Lung microvascular endothelial cell (primary cell): ENCODE data around the gene CBFA2T3. TPM values are rescaled to one million over a fixed set of nuclear protein-coding genes. Genes with fewer than 3 reads are reported as not detected.

Experiments used
- DNase-seq, 2 donors: peaks; one replicate each; pipeline versions ENCODE4 v3.0.0 to v3.0.0-alpha.2; 2010; ENCODE audit warnings: low read depth in 2 of 2
- total RNA-seq: library from RNA; depleted of rRNA; stranded (reverse); fragments of >200 nt; gene quantifications from 2 replicates; pipeline ENCODE4 v1.2.1, GENCODE V29; 2014

CBFA2T3 gene
- total RNA-seq, 1 donor from 2014 or later = not detected

- DNase-seq = no peak
These were observed 97.8 kb downstream of the CBFA2T3 start for GRCh38 chr16:88878967-88879787.

- DNase-seq = no peak
These were observed 98.7 kb downstream of the CBFA2T3 start for GRCh38 chr16:88878356-88878755.

GRCh38 chr16:88877564-88878289 is 99.3 kb downstream of the CBFA2T3 start:
- DNase-seq = no peak

GRCh38 chr16:88876942-88877526 is 100.0 kb downstream of the CBFA2T3 start:
- DNase-seq = no peak

GRCh38 chr16:88875703-88876234 is 101.2 kb downstream of the CBFA2T3 start:
- peak in 1 of 2 donors; percentile 49 for DNase-seq

DNA sequence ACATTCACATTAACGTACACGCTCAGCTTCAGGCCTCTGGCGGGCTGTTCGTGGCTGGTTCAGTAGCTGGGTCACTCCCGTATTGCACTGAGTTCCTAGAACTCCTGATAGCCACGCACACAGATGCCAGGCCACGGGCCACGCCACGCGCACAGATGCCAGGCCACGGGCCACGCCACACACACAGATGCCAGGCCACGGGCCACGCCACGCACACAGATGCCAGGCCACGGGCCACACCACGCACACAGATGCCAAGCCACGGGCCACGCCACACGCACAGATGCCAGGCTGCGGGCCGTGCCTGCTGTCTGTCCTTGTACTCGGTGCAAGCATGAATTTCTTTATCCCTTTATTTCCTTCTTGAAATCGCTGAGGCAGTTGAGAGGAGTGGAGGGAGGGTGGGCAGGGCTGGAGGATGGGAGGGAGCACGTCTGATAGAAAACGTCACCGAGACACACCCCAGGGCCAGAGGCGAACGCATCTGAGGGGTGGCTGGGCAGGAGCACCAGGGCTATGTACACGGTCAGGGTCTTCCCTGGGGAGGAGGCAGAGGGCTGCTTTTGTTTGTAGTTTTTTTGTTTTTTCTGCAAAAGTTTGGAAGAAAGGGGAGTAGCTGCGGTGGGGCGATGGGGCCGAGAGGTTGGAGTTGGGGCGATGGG is 101.9 kb downstream of the CBFA2T3 start:
- no peak for DNase-seq

DNA sequence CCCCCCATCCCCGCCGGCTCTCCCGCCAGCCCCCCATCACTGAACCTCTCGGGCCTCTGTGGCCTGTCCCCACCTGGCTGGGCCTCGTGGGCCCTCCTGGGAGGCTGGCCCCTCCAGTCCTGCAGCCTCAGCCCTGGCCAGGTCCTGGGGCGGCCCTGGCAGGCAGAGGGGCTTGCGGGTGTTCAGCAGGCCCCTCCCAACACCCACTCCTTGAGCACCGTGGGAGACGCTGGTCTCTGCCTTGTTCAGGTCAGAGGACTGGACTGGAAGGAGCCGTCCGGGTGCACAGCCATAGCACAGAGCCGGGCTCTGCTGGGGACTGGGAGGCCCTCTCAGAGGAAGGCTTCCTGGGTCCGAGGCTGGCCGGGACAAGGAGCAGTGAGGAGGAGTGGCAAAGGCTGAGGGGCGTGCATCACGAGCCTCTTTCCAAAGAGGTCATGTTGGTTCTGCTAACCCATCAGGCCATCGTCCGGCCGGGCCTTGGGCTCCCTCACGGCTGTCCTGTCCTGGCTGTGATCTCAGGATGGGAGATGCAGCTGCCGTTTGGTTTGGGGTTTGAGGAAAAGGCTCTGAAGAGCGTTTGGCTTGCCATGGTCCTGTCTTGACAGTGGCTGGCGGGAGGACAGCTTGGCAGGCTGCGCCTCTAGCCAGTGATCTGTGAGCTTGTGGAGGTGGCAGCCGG is 104.2 kb downstream of the CBFA2T3 start:
- DNase-seq = no peak

DNA sequence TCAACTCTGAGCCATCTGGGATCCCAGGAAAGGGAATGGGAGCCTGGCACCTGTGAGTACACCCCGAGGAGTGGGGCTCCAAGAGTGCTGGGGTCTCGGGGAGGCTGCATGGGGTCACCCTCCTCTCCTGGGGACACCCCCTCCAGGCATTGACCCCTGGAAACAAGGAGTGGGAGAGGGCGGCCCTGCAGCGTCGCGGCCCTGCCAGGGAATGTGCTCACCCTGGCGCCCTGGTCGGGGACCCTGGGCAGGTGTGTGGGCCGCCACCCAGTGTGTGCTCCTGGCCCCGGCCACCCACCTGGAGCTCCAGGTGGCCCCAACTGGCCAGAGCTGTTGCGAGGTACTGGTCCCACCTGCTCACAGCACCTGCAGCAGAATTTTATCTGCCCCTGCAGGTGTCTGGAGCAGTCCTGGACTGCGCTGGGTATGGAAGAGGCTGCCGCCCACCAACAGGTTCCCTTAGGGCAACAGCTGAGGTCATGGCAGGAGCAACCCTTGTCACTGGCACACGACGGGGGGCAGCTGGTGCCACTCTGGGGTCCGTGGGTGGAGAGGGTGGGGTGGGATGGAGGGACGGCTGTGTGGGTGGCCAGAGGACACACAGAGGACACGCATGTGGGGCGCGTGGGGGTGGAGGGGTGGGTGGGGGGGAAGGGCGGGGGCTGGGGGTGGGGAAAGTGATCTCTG is 105.1 kb downstream of the CBFA2T3 start:
- no peak for DNase-seq

DNA sequence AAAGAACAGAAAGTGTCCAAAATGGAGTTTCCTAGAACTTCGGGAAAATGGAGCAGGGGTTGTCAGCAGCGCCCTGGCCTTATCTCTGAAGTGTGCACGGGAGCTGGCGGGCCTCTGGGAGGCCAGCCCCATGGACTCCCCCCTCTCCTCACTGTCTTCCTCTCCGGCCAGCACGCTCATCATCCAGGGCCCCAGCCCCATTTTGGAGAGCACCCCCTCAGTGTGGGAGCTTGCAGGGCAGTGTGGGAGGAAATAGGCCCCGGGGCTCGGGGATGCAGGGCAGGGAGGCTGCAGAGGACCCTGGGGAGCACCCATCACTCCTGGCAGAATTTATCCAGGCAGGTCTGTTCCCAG is 105.7 kb downstream of the CBFA2T3 start:
- no peak for DNase-seq

GRCh38 chr16:88870608-88871348 is 106.2 kb downstream of the CBFA2T3 start:
- DNase-seq = no peak

DNA sequence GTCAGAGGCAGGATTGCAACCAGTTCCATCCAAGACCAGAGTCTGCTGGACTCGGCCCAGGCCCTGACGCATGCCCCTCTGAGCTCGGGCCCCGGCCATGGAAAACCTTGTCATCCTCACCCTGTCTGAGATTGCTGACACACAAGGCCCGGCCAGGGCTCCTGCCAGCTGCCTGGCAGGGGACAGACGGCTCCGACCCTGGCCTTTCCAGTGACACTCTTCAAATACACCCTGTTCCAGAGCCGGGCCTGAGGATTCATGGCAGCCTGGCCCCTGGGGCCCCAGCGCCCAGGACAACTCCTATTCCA is 107.4 kb downstream of the CBFA2T3 start:
- DNase-seq = no peak

DNA sequence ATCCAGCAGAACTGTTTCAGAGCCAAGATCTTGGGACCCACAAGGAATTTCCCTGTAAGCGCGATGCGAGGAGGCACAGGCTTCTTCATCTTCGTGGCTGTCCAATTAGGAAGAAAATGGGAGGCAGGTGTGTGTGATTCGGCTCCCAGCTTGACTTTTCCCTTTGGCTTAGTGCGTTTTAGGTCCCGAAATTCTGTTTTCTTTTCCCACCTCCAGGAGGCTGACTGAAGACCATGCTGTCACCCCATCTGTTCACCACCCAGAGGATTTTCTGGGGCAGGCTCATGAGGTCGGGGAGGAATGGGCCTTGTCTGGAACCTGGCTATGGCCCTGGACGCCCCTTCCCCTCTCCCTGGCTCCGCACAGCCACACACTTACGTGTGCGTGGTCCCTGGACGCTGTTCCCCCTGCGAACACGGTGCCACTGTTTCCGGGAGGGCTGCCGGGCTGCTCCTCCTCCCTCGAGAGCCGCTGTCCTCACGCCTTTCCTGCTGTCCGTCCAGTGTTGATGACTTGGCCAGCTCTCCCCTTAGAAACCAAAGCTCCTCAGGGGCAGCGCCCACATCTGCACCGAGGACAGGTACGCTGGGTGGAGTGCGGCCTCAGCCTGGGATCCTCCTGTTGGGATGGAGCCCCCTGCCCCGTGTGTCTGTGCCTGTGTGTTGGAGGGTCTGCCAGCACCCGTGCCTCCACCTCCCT is 107.9 kb downstream of the CBFA2T3 start:
- no peak for DNase-seq

GRCh38 chr16:88867581-88868246 is 109.3 kb downstream of the CBFA2T3 start:
- no peak for DNase-seq

GRCh38 chr16:88866151-88866920 is 110.7 kb downstream of the CBFA2T3 start, which contains the start of gene PABPN1L:
PABPN1L (minus strand) TSS chr16:88866660; CDS start chr16:88866606, 54 bp downstream.
- no peak for DNase-seq

- no peak for DNase-seq
These were observed 111.3 kb downstream of the CBFA2T3 start for GRCh38 chr16:88865742-88866141.

GRCh38 chr16:88865310-88865709 is 111.7 kb downstream of the CBFA2T3 start:
- DNase-seq = no peak

DNA sequence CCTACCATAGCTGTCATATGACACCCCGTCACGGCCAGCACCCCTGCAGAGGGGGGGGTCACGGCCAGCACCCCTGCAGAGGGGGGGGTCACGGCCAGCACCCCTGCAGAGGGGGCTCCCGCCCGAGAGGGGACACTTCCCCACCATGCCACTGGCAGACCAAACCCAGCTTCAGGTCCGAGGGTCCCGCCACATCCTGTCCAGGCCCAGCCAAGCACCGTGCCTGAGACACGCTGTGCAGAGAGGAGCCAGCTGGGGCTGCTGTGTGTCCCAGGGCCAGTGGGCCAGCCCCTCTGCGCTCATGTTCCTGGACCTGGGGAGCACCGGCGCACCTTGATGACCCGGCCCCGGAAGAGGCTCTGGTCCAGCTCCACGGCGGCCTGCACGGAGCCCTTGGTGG is 112.5 kb downstream of the CBFA2T3 start:
- no peak for DNase-seq

DNA sequence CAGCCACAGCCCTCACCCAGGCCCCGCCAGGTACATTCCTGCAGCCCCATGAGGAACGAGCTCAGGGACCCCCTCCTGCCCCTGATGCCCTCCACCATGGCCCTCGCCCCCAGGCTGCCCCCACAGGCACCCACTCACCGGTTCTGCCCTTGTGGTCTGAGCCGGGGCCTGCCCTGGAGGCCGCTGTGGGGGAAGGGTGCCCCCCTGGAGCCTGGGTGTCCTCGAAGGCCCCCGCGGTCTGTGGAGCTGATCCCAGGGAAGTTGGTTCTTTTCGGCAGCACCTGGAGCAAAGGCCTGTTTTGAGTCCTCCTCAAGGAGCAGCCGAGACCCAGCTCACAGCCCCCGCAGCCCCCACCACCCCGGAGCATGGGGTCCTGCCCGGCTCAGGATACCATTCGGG is 112.9 kb downstream of the CBFA2T3 start:
- no peak for DNase-seq
